Activated CD8-positive, alpha-beta memory T cell treated with anti-CD3 and anti-CD28 coated beads, Interleukin-2, amount 50 U/mL, for 48 hours (primary cell): Measurements from ENCODE around the gene RAB13.
A peak's percentile ranks its signal among the peaks of the same experiment; 100 is the strongest.
"Not testable (repeated sequence)": the region's sequence is repeated elsewhere in the genome, so short reads cannot be mapped to it uniquely, and the experiment has no call there.

ENCODE experiments used
- DNase-seq: peaks from one replicate; pipeline ENCODE4 v3.0.0-alpha.2; 2020

RAB13 gene

DNA sequence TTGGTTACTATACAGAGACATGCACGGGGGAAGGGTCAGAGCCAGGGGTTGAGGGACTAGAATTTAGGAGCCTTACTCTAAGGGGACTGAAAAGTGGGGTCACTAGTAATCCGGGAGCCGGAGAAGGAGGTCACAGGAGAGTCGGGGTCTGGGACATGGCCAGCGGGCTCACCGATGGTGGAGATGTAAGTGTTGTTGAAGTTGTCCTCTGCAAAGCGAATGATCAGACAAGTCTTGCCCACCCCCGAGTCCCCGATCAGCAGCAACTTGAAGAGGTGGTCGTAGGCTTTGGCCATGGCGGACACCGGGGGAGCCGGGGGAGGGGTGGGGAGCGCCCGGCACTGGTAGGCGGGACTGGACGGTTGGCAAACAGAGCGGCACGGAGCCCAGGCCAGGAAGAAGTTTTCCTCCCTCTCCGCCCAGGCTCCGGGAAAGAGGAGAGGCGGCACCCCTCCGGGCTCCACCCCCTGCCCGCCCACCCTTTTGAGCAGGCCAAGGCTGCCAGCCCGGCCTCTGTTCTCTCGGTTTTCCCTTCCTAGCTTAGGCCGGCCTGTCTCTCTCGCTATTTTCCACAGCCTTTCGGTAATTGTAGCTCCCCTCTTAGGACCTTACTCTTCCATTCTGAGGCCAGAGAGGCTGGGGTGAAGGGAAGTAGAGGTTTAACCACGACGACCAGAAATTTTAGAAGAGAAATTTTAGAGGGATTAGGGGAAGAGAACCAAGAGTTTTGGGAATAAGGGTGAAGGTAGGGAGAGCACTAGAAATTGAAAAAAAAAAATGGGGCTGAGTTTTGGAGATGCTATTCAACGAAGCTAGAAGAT, at the start of gene RAB13:
Gene RAB13 (minus strand): TSS at position 399 of the 821 bp plus-strand sequence. CDS start 103 bp downstream, at position 296.
- DNase-seq = no peak

DNA sequence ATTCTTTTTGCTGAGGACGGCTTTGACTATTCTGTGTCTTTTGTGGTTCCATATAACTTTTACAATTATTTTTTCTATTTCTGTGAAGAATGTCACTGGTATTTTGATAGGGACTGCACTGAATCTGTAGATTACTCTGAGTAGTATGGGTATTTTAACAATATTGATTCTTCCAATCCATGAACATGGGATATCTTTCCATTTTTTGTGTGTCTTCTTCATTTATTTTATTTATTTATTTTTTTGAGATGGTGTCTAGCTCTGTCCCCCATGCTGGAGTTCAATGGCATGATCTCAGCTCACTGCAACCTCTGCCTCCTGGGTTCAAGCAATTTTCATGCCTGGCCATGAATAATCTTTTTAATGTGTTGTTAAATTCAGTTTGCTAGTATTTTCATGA, 47.6 kb upstream of the RAB13 start:
- not testable (repeated sequence) for DNase-seq

DNA sequence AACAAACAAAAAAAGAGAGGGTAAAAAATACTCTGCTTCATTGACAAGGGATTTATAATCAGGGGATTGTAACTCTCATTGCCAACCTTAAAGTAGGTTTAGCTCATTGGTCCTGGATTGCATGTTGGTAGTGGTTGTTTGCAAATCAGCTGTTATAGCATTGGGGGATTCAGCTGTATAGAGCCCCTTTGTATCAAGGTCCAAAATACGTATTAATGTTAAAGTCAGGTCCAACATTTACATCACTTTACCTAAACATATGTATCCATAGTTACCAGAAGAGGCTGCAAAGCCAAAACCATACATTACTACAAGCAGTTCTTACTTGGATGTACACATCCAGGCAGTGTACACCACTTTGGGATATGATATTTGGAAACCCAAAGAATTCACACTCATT, 33.8 kb upstream of the RAB13 start:
- no peak for DNase-seq

DNA sequence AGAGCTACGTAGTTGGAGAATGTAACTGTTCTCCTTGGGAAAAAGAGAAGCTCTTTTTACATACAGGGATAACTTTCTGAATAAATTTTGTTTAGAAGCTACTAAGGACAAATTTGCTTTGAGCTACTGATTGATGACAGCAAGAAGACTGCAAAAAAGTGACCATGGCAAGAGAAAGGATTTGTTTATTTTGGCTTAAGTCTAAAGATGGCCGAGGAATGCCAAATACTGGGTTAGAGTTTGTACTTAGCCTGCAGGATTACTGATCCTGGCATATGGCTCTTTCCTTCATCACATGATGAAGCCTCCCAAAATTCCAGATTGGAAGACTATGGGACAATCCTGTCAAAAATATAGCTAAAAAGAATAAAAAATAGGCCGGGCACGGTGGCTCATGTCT, 33.1 kb upstream of the RAB13 start:
- no peak for DNase-seq

DNA sequence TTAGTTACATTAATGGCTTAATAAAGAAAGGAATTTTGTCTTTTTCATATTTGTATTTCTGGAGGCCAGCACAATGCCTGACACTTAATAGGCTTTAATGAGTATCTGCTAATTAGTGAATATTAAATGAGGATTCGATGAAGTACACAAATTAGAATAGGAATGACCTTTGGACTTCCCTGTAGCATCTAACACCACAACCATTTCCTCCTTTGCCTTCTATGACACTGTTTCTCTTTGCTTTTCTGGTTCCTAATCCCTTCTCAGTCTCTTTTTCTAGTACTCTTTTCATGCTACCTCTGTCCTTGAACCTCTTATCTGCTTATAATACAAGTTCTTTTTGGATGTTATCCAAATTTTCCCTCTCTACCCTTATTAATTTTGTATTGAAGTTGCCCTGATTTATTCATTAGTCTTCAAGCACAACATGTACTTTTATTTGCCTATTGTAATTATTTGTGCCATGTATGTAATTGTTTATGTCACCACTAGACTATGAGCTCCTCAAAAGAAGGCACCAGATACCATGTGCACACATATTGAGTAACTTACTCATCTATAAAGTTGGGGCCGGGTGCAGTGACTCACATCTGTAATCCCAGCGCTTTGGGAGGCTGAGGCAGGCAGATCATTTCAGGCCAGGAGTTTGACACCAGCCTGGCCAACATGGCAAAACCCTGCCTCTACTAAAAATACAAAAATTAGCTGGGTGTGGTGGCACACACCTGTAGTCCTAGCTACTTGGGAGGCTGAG, 28.2 kb upstream of the RAB13 start:
- DNase-seq = no peak

DNA sequence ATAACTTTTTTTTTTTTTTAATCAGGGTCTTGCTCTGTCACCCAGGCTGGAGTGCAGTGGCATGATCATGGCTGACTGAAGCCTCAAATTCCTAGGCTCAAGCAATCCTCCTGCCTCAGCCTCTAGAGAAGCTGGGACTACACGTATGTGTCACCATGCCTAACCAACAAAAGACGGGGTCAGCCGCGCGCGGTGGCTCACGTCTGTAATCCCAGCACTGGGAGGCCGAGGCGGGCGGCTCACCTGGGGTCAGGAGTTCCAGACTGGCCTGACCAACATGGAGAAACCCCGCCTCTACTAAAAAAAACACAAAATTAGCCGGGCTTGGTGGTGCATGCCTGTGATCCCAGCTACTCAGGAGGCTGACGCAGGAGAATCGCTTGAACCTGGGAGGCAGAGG, 26.4 kb upstream of the RAB13 start:
- not testable (repeated sequence) for DNase-seq

DNA sequence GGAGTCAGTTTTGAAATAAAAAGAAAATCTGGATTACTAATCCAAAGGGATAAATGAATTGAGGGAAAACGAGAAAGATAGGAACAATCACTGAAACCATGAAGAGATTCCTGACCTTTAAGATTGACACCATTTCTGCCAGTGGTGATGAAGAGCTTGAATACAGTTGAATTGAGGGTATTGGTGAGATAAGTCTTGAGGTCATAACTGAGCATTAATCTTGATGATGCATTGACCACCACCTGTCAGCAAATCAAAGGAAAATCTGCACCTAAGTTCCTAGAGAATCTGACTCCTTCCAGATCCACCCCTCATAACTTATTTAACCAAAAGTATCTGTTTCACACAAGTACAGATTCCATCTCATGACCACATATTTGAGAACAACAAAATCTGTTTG, 26.0 kb upstream of the RAB13 start:
- no peak for DNase-seq

DNA sequence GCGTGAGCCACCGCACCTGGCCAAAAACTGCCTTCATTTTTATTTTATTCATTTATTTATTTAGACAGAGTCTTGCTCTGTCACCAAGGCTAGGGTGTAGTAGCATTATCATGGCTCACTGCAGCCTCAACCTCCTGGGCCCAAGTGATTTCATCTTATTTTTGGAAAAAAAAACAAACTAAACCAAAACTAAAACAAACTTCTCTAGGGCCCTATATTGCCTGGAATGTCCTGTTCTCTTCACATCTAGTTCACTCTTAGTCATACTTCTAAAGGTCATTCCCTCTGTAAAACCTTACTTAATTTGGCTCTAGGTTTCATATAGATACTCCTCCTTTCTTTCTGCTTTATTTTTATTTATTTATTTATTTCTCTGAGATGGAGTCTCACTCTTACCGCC, 20.0 kb upstream of the RAB13 start:
- DNase-seq = no peak

DNA sequence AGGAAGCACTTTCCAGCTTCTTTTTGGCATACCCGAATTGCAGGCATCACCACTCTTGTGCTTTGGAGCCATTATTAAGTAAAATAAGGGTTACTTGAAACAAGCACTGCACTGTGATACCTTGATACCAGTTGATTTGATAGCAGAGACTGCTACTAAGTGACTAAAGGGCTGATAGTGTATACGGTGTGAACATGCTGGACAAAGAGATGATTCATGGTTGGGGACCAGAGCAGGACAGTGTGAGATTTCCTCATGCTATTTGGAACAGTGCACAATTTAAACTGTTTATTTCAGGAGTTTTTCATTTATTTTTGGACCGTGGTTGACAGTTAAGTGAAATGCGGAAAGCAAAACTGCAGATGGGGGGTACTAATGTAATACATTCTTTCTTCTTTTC, 14.3 kb upstream of the RAB13 start:
- DNase-seq = no peak

DNA sequence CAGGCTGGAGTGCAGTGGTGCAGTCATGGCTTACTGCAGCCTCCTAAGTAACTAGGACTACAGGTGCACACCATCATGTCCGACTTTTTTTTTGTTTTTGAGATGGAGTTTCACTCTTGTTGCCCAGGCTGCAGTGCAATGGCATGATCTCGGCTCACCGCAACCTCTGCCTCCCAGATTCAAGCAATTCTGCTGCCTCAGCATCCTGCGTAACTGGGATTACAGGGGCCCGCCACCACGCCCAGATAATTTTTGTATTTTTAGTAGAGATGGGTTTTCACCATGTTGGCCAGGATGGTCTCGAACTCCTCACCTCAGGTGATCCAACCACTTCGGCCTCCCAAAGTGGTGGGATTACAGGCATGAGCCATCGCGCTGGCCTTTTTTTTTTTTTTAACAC, 10.7 kb upstream of the RAB13 start:
- DNase-seq = not testable (repeated sequence)

DNA sequence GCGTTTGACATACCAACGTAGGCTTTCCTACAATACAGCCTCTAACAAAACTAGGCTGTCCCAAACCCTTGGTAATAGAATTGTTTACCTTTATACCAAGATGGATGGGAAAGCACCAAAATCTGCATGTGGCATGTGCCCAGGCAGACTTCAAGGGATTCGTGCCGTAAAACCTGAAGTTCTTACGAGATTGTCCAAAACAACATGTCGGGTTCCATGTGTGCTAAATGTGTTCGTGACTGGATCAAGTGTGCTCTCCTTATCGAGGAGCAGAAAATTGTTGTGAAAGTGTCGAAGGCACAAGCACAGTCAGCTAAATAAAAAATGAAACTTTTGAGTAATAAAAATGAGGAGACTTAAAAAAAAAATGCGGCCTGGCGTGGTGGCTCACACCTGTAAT, 9.5 kb upstream of the RAB13 start:
- DNase-seq = no peak

DNA sequence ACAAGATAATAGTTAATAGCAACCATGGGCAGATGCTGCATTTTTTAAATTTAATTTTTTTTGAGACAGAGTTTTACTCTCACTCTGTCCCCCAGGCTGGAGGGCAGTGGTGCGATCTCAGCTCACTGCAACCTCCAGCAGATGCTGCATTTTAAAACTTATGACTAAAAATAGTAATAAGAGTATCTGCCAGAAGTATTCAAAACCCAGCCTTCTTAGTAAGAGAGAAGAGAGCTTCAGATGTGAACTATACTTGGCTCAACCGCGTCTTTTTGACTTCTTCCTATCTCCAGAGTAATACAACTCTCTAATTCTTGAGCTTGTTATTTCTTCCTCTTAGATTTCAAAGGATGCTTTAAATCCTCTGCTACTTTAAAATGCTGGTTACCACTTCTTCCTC, 9.1 kb upstream of the RAB13 start:
- DNase-seq = no peak

DNA sequence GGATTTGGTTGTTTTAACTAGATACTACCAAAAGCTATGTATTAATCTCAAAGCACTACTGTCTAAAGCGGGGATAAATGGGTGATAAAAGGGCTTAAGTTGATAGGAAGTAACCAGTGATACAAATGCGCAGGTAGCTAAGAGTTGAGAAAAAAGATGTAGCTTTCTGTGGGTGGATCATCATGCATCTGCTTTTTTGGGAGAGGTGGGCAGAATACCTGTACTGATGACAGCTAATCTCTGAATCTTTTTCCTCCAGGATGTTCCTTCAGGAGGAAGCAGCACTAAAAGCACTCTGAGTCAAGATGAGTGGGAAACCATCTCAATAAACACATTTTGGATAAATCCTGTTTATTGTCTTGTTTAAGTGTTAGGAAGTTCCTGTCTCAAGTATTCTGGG, 5.7 kb upstream of the RAB13 start:
- no peak for DNase-seq

DNA sequence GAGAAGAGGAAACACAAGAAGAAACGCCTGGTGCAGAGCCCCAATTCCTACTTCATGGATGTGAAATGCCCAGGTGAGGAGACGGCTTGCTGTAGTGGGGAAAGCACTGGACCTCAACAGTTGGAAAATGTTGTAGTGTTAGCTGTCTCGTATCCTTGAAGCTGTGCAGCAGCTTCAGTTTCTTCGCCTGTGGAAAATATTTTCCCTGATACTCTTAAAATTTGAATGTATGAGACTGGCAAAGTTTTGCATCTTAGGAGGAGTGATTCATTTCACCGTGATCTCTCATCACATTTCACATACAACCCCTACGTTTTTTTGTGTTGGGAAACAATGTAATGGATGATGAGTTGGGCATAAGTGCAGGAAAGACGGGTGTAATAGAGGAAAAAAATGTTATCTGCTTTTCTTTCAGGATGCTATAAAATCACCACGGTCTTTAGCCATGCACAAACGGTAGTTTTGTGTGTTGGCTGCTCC, 5.1 kb upstream of the RAB13 start:
- DNase-seq = no peak

DNA sequence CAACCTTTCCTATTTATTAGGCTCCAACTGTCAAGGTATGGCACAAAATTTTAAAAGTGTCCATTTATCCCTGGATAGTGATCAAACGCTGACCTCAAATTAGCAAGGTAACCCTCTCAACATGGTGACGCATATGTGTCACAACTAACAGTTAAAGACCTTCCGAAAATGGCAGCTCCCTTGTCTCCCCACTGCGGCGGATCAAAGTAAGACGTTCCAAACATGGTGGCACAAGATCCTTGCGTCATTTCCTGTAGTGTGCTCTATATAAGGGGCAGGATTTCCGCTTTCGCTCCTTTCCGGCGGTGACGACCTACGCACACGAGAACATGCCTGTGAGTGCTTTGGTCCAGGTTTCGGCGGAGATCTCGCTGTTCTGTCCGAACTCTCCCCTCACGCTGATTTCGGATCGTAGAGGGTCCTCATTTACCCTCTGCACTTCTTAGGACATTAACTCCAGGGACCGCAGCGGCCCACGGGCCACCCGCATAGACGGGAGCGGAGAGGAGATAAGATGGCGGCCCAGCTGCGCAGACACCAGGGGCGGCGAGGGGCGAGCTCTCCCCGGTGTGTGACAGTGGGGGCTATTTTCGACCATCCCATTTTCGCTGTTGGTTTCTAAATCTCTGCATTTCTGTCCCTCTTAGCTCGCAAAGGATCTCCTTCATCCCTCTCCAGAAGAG, 4.5 kb upstream of the RAB13 start, which contains the start of gene RPS27:
Gene RPS27 (plus strand): TSS at position 295 of the 683 bp plus-strand sequence. CDS start 35 bp downstream, at position 330.
- peak; percentile 90 for DNase-seq

DNA sequence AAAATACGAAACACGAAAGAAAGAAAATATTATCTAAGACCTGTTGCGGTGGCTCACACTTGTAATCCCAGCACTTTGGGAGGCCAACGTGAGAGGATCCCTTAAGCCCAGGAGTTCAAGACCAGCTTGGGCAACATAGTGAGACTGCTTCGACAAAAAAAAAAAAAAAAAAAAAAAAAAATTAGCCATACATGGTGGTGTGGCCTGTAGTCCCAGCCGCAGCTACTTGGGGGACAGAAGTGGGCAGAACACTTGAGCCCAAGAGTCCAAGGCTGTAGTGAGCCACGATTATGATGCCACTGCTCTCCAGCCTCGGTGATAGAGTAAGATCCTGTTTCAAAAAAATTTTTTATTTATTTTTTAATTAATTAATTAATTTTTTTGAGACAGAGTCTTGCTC, 1.5 kb upstream of the RAB13 start:
- no peak for DNase-seq

DNA sequence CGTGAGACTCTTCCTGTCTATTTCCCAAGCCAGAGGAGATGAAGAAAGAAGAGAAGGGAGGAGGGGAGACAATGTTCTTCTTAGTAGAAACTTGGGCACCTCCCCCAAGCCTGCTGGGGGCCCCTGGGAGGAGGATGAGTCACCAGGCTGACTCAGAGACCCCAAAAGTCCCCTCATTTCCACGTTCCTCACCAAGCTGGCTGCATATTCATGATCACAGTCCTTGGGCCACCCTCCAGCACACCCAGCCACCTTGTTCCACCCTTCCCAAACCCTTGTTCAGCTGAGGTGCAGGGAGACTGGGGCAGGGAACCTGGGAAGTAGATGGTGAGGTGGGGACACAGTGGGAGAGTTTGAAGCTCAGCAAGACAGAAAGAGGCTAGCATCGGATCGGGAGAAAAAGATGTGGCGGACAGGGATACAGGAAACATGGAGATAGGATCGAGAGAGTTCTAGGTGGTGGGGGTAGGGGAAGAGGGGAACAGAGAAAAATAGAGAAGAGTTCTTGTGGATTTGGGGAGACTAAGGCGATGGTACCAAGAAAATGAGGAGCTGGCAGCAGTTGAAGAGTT, 712 bp downstream of the RAB13 start:
- DNase-seq = no peak

DNA sequence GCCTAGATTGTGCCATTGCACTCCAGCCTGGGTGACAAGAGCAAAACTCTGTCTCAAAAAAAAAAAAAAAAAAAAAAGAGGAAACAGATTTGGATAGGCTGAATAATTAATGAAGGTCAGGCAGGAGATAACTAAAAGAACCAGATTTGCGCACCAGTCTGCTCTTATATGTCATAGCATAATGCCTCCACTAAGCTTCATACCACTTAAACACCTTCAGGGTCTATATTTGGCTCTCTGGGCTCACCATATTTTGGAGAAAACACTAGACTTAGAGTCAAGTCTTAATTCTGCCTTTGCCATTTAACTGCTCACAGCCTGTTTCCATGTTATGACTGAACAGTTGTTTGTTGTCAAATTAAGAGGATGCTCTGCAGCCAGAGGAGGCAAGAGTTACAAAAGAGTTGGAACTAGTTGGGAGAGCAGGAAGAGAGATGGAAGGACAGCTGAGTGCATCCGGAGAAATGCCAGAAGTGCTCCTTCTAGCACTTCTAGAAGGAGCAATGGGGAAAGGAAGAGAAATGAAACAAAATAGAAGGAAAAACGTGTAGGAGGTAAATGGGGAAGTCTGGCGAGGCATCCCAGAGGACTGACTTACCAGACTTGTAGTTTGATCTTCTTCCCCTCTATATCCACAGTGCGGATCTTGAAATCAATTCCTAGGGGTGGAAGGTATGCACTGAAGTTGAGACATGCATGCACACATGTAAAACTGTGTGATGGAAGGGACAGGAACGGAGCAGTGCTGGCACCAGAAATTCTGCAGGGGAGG, 1.8 kb downstream of the RAB13 start:
- DNase-seq = no peak

DNA sequence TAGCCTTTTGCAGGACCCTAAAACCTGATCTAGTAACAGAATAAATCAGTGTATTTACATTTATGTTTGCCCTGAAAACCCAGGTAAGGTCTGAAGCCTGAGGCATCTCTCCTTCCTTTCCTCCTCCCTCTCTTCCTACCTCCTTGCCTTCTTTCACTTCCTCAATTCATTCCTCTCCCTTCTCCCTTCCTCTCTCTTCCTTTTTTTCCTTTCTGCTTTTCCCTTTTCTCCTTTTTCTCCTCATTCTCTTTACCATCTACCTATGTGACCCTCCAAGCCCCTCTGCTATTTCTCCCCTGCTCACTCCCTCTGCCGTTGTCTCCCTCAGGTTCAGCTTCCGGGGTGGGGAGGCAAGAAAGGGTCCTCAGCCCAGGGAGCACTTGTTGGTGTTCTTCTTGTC, 4.4 kb downstream of the RAB13 start:
- not testable (repeated sequence) for DNase-seq

DNA sequence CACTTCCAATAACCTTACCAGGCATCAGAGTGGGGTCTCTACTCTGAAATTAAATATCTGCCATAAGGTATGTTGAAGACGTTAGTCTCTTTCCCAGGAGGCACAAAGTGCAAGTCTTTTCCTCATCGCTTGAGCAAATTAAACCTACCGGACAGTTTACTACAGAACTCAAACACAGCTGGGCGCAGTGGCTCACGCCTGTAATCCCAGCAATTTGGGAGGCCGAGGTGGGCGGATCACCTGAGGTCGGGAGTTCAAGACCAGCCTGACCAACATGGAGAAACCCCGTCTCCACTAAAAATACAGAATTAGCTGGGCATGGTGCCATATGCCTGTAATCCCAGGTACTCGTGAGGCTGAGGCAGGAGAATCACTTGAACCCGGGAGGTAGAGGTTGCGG, 7.0 kb downstream of the RAB13 start:
- not testable (repeated sequence) for DNase-seq

DNA sequence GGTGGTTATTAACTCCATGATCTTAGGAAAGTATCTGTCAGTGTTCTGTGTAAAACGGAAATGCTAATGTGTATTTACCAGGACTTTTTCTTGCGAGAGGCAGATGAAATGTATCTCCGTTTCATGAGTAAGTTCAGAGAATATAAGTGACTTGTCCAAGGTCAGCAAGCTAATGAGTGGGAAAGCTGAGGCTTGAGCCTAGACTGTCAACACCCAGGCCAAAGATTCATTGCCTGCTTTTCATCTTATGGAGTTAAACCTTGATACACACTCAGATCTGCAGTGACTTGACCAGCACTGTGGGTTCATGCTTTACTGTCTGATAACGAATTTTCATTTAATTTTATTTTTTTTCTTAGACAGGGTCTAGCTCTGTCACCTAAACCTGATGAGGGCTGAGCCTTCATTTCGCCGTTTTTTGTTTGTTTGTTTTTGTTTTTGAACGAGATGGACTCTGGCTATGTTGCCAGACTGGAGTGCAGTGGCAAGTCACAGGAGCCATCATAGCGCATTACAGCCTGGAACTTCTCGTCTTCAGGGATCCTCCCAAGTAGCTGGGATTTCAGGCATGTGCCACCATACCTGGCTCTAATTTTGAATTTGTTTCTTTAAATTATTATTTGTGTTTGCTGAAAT, 7.7 kb downstream of the RAB13 start:
- DNase-seq = no peak
